Sigmoid colon (tissue), 3 donors: ENCODE results near the gene NPB.

Source experiments
- CTCF ChIP-seq, 4 experiments: fragments of 450-650 bp in 3 of 4; fragments of 200-600 bp in 1 of 4; IDR thresholded peaks; one replicate each; pipeline ENCODE4 v1.5.1; 2016 to 2019; ENCODE audit warnings: antibody characterized with exemption in 4 of 4, mild to moderate bottlenecking in 3 of 4, moderate library complexity in 2 of 4
- POLR2A ChIP-seq, 2 donors: fragments of 450-650 bp; IDR thresholded peaks; one replicate each; pipeline ENCODE4 v1.6.1; 2016; ENCODE audit warnings: antibody characterized with exemption in 2 of 2, mild to moderate bottlenecking in 2 of 2, moderate library complexity in 2 of 2

- TF ChIP-seq POLR2A (IDR thresholded peaks at IDR 0.05), result no peak
- no peak for TF ChIP-seq CTCF (IDR thresholded peaks at IDR 0.05)
Observed at GRCh38 chr17:81940538-81941483, 38.8 kb downstream of the NPB start.
